SK-N-SH treated with all-trans-retinoic acid at 6 μM for 48 hours (cell line): Measurements from ENCODE around the gene TMEM30B.

Source experiments
- ATAC-seq: fragments of 200-7000 bp; cut with Tn5 transposase; 3 replicates; pipeline ENCODE4 v1.9.1; 2020; ENCODE audit warnings: mild to moderate bottlenecking, moderate library complexity
- ARNTL ChIP-seq: fragments of 450-650 bp; formaldehyde crosslinking; IDR thresholded peaks from 2 replicates; pipeline ENCODE4 v1.5.0; 2020; ENCODE audit warnings: low read depth, mild to moderate bottlenecking, moderate library complexity, borderline replicate concordance
- CREB5 ChIP-seq: fragments of 250-450 bp; sonication (Bioruptor Pico); IDR thresholded peaks from 2 replicates; pipeline ENCODE4 v1.5.1; 2020; ENCODE audit warnings: low read depth, mild to moderate bottlenecking, moderate library complexity
- CSDC2 ChIP-seq: fragments of 250-450 bp; sonication (Bioruptor Pico); IDR thresholded peaks from 2 replicates; pipeline ENCODE4 v1.5.0; 2020; ENCODE audit warnings: mild to moderate bottlenecking, moderate library complexity
- CSRNP3 ChIP-seq: fragments of 250-450 bp; sonication (Bioruptor Pico); IDR thresholded peaks from 2 replicates; pipeline ENCODE4 v1.5.1; 2021; ENCODE audit warnings: mild to moderate bottlenecking, moderate library complexity
- ESRRG ChIP-seq: fragments of 250-450 bp; sonication (Bioruptor Pico); IDR thresholded peaks from 2 replicates; pipeline ENCODE4 v1.6.1; 2021; ENCODE audit warnings: mild to moderate bottlenecking
- GLIS3 ChIP-seq: fragments of 250-450 bp; sonication (Bioruptor Pico); IDR thresholded peaks from 2 replicates; pipeline ENCODE4 v1.5.0; 2020; ENCODE audit warnings: mild to moderate bottlenecking, moderate library complexity
- OSR1 ChIP-seq: fragments of 250-450 bp; sonication (Bioruptor Pico); IDR thresholded peaks from 2 replicates; pipeline ENCODE4 v1.8.0; 2022; ENCODE audit warnings: moderate library complexity, mild to moderate bottlenecking, inconsistent platforms
- PATZ1 ChIP-seq: fragments of 250-450 bp; sonication (Bioruptor Pico); IDR thresholded peaks from 2 replicates; pipeline ENCODE4 v1.8.0; 2020; ENCODE audit warnings: mild to moderate bottlenecking, moderate library complexity, borderline replicate concordance
- POU6F1 ChIP-seq: fragments of 250-450 bp; sonication (Bioruptor Pico); IDR thresholded peaks from 2 replicates; pipeline ENCODE4 v1.8.0; 2021; ENCODE audit warnings: low read depth, mild to moderate bottlenecking, moderate library complexity, borderline replicate concordance
- PPARA ChIP-seq: fragments of 250-450 bp; sonication (Bioruptor Pico); IDR thresholded peaks from 2 replicates; pipeline ENCODE4 v1.5.0; 2020; ENCODE audit warnings: mild to moderate bottlenecking, borderline replicate concordance
- TOX ChIP-seq: fragments of 250-450 bp; sonication (Bioruptor Pico); IDR thresholded peaks from 2 replicates; pipeline ENCODE4 v1.8.0; 2021; ENCODE audit warnings: mild to moderate bottlenecking, moderate library complexity, borderline replicate concordance
- TSHZ2 ChIP-seq: fragments of 250-450 bp; sonication (Bioruptor Pico); IDR thresholded peaks from 2 replicates; pipeline ENCODE4 v1.5.0; 2020; ENCODE audit warnings: mild to moderate bottlenecking, moderate library complexity
- ZFP3 ChIP-seq: fragments of 250-450 bp; sonication (Bioruptor Pico); IDR thresholded peaks from 2 replicates; pipeline ENCODE4 v1.5.0; 2020; ENCODE audit warnings: mild to moderate bottlenecking, moderate library complexity
- ZFP30 ChIP-seq: fragments of 450-650 bp; formaldehyde crosslinking; IDR thresholded peaks from 2 replicates; pipeline ENCODE4 v1.5.0; 2022; ENCODE audit warnings: mild to moderate bottlenecking, moderate library complexity
- ZNF565 ChIP-seq: fragments of 450-650 bp; formaldehyde crosslinking; conservative IDR thresholded peaks from 2 replicates; pipeline ENCODE4 v1.5.0; 2020; ENCODE audit warnings: low read depth, mild to moderate bottlenecking, moderate library complexity
- ZNF70 ChIP-seq: fragments of 450-650 bp; formaldehyde crosslinking; IDR thresholded peaks from 2 replicates; pipeline ENCODE4 v1.5.0; 2020; ENCODE audit warnings: mild to moderate bottlenecking, moderate library complexity
- ZNF8 ChIP-seq: fragments of 450-650 bp; formaldehyde crosslinking; IDR thresholded peaks from 2 replicates; pipeline ENCODE4 v1.5.0; 2020; ENCODE audit warnings: mild to moderate bottlenecking, moderate library complexity

Gene TMEM30B

GRCh38 chr14:61304688-61305087, 23.6 kb upstream of the TMEM30B start:
- TF ChIP-seq CREB5 (CRISPR knock-in tag) (no peak), CSDC2 (no peak), PPARA (CRISPR knock-in tag) (no peak), ZFP3 (CRISPR knock-in tag) (no peak), ARNTL (CRISPR knock-in tag) (no peak), OSR1 (CRISPR knock-in tag) (no peak), TOX (CRISPR knock-in tag) (no peak), ZNF565 (no peak), GLIS3 (CRISPR knock-in tag) (no peak), ZNF8 (CRISPR knock-in tag) (no peak), POU6F1 (CRISPR knock-in tag) (no peak), TSHZ2 (CRISPR knock-in tag) (no peak), PATZ1 (CRISPR knock-in tag) (no peak), ESRRG (CRISPR knock-in tag) (no peak), ZFP30 (CRISPR knock-in tag) (no peak)
- TF ChIP-seq, all 23 proteins: peak for 0
- no peak for ATAC-seq

- ATAC-seq: no peak
- no peak for TF ChIP-seq CSRNP3
- no peak for TF ChIP-seq GLIS3 (CRISPR knock-in tag)
- no peak for TF ChIP-seq TOX (CRISPR knock-in tag)
- no peak for TF ChIP-seq ESRRG (CRISPR knock-in tag)
- no peak for TF ChIP-seq CSDC2
- no peak for TF ChIP-seq ZNF70 (CRISPR knock-in tag)
- TF ChIP-seq OSR1 (CRISPR knock-in tag): no peak
- no peak for TF ChIP-seq CREB5 (CRISPR knock-in tag)
- no peak for TF ChIP-seq ZNF8 (CRISPR knock-in tag)
- no peak for TF ChIP-seq ZFP3 (CRISPR knock-in tag)
- TF ChIP-seq PATZ1 (CRISPR knock-in tag): no peak
- no peak for TF ChIP-seq ARNTL (CRISPR knock-in tag)
Observed at GRCh38 chr14:61300754-61301153, 19.6 kb upstream of the TMEM30B start.
